DMS53 treated with DMSO at 0.1 percent for 48 hours (cell line): ENCODE results near the gene HIPK4.
A peak's percentile ranks its signal among the peaks of the same experiment; 100 is the strongest.

ENCODE experiments used
- DNase-seq: peaks from one replicate; lab custom pipeline; 2025; ENCODE audit not compliant: unreplicated experiment; lab: John Stamatoyannopoulos, UW

The HIPK4 gene

DNA sequence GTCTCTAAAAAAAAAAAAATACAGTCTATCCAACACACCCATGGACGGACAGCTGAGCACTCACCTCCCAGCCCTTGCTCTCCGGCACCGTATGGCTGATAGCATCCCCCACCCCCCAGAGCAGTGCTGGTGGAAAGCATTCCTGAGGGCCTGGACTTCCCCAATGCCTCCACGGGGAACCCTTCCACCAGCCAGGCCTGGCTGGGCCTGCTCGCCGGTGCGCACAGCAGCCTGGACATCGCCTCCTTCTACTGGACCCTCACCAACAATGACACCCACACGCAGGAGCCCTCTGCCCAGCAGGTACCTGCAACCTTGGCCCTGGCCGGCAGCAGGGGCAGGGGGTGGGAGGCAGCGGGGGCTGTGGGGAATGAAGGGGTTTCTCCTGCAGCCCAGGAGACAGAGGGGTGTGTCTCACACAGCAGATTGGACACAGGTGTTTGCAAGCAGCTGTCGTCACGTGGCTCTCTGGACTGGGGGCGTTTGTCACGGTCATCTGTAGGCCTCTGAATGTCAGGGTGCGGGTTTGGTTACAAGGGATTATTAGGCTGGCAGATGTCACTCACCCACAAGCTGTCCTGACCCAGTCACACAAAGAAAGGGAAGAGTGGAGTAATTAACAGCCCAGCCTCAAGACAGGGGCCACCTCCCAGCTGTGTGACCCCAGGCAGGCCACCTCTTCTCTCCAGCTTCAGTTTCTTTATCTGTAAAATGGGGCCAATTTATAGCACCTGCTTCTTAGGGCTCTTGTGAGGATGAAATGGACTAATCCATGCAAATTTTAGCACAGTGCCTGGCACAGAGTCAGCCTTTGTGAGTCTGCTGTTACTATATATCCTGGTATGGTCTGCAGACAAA is 22.2 kb downstream of the HIPK4 start:
- no peak for DNase-seq

DNA sequence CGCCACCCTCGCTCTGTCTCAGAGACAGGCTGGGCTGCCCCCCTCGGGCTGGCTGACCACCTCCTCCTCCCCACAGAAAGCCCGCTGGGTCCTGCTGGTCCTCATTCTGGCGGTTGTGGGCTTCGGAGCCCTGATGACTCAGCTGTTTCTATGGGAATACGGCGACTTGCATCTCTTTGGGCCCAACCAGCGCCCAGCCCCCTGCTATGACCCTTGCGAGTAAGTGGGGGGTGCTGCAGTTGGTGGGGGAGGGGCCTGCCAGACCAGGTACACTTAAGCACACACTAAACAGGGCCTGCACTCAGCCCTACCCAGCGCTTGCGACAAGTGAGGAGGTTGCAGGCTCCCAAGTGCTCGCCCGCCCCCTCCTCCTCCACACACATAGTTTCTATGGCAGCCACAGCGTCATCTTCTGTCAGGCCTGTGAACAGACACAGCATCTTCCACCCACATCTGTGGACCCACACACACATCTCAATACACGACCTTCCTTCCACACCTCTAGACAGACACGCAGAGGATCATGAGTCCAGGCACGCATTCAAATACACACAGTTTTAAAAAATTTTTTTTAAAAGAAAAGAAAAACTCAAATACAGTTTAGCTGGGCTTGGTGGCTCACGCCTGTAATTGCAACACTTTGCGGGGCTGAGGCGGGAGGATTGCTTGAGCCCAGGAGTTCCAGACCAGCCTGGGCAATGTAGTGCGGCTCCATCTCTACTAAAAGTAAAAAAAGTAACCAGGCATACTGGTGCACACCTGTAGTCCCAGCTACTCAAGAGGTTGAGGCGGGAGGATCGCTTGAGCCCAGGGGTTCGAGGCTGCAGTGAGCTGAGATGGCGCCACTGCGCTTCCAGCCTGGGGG is 23.1 kb downstream of the HIPK4 start:
- no peak for DNase-seq

DNA sequence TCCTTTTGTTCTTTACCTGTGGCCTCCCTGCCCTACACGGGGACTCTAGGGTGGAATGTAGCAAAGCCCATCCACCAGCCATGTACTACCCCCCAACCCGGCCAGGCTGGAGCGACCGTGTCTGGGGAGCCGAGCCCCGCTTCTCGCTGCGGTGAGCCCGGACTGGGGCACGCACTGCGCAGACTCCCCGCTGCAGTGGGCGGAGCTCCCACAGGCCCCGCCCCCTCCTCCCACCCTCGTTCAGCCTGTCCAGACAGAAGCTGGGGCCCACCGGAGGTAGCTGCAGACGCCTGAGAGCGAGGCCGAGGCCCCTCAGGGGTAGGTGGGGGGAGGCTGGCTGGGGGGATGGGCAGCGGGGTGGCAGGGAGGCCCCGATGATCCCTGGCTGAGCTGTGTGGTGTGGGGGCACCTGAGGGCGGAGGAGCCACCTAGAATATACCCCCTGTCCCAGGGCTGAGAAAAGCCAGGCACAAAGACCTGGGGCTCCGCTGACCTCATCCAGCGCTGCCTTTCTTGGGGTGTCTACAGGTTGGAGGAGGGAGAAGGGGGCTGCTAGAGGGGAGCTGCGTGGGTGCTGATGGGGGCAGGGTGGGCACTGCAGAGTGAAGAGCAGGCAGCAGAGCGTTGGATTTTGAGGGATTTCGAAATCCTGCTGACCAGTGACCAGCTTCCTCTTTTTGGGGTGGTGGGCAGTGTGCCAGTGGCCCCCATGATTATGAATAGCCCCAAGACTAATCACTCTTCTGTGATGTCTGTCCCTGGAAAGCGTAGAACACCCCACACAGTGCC is 24.2 kb downstream of the HIPK4 start:
- DNase-seq = no peak

DNA sequence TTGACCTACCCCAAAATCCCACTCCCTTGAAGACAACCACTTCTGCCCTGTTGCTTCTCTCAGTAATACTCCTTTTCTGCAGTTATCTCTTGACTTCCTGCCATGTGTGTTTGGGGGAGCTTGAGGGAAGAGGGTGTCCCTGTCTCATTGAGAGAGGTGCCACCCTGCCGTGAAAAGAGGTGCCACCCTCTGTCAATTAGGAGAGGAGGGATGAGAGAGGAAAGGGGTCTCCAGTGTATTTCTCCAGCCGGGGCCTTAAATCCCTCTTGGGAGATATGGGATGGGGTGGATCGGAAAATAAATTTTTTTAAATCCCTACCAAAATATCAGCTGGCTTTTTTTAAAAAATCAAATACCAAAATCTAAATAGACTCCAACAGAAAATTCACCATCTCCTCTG is 25.0 kb downstream of the HIPK4 start:
- DNase-seq = no peak

DNA sequence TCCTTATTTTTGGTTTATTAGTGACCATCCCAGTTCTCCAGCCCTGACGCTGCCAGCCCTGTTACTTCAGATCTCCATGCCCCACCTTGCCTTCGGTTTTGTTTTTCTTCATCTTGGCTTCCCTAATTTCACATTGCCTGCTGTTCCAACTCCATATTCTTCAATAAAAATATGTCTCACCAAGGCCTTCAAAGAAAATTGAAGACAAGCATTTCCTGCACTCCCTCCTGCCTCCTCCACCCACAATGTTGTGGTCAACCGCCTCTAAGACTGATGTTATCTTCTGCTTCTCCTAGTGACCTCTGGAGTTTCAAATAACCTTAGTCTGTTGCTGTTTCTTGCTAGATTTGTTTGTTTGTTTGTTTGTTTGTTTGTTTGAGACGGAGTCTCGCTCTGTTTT is 26.9 kb downstream of the HIPK4 start:
- no peak for DNase-seq

DNA sequence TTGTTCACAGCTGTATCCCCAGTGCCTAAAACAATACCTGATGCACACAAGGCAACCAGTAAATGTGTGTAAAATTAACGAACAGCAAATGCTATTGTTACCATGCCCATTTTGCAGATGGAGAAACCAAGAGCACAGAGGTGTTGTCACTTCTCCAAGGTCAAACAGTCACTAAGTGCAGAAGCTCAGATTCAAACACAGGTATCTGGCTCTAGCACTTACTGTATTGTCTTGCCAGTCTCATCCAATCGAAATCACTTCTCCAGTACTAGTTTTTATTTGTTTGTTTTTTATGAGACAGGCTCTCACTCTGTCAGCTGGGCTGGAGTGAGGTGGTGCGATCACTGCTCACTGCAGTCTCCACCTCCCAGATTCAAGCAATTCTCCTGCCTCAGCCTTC is 27.8 kb downstream of the HIPK4 start:
- DNase-seq = no peak

DNA sequence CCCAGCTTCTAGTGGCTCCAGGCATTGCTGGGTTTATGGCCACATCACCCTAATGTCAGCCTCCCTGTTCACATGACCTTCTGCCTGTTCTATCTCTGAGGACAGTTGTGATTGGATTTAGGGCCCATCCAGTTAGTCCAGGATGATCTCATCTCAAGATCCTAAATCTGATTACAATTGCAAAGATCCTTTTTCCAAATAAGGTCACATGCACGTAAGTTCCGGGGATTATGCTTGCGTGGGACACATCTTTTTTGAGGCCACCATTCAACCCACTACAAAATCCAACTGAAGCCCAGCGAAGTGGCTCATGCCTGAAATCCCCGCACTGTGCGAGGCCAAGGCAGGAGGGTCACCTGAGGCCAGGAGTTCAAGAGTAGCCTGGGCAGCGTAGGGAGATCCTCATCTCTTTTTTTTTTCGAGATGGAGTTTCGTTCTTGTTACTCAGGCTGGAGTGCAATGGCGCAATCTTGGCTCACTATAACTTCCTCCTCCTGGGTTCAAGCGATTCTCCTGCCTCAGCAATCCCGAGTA is 29.2 kb downstream of the HIPK4 start:
- DNase-seq = no peak

DNA sequence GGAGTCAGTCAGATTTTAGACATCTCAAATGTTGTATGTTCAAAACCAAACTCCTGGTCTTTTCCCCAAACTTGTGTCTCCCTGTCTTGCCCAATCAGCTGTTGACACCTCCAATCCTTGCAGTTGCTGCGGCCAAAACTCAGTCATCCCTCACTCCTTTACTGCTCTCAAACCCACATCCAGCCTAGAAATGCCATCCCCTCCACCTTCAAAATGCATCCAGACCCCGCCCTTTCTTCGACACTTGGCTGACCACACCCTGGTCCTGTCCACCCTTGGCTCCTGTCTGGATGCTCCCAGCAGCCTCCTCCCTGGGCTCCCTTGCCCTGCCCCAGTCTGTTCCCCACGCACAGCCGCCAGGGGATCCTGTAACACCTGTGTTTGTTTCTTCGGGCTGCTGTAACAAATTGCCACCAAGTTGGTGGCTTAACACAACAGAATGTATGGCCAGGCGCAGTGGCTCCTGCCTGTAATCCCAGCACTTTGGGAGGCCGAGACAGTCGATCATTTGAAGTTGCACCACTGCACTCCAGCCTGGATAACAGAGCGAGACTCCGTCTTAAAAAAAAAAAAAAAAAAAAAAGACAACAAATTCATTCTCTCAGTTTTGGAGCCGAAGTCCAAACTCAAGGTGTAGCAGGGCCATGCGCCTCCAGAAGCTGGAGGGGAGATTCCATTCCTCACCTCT is 29.8 kb downstream of the HIPK4 start:
- no peak for DNase-seq

DNA sequence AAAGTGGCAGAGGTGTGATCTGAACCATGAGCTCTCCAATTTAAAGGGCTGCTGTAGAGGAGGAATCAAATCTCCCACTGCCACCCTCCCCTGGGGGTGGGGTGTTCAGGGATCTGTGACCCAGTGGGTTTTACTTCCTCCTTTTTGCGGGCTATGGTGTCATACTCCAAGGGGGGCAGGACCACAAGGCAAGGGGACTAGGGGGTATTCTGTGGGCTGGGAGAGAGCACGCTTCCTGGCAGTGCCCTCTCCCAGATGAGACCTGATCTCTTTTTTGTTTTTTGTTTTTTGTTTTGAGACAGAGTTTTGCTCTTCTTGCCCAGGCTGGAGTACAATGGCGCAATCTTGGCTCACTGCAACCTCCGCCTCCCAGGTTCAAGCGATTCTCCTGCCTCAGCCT is 31.2 kb downstream of the HIPK4 start:
- DNase-seq = no peak

DNA sequence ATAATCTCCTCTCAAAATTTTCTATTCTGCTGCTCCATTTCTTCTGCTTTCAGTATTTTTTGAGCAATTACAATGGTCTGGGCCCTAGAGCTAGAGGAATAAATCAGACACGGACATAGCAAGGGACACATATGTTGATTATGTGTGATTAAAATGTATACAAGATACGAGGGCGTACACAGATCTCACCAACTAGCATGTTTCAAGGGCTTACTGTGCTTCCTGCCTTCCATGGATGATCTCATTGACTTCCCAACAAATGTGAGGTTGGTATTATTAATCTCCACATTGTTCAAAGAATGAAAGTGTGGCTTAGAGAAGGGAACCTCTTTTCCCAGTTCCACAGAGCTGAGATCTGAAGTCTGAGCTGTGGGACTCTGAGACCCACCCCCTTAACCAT is 32.3 kb downstream of the HIPK4 start:
- no peak for DNase-seq

DNA sequence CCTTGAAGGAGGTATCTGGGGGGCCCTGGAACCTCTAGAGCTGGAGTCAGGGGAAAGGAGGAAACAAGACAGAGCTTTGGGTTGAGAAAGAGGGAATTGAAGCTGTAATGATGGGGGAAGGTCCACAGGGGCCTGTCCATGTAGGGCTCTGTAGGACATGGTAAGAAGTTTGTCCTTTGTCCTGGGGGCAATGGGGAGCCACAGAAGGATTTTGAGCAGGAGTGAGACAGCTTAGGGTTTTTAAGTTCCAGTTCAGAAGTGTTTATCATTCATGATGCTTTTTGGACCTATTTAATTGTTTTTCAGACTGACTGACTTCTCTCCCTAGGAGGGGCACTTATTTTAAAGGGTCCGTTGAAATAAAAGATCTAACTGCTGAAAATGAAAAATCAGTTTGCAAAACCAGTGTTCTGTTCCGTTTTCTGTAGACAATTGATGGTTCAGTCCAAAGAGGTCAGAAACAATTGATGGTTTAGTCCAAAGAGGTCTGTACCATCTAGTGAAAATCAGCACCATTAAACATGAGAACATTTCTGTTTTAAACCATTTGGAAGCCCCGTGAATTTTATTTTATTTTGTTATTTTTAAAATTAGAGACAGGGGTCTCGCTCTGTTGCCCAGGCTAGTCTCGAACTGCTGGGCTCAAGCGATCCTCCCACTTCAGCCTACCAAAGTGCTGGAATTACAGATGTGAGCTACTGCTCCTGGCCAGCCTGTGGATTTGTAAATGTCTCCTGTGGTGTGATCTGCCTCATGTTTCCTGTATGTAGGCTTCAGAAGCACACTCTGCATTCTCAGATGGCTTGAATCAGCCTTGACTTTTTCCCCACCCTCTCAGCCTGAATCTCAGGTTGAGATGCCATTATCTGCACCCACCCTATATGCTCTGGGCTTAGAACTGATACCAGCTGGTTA is 33.0 kb downstream of the HIPK4 start:
- DNase-seq = no peak

DNA sequence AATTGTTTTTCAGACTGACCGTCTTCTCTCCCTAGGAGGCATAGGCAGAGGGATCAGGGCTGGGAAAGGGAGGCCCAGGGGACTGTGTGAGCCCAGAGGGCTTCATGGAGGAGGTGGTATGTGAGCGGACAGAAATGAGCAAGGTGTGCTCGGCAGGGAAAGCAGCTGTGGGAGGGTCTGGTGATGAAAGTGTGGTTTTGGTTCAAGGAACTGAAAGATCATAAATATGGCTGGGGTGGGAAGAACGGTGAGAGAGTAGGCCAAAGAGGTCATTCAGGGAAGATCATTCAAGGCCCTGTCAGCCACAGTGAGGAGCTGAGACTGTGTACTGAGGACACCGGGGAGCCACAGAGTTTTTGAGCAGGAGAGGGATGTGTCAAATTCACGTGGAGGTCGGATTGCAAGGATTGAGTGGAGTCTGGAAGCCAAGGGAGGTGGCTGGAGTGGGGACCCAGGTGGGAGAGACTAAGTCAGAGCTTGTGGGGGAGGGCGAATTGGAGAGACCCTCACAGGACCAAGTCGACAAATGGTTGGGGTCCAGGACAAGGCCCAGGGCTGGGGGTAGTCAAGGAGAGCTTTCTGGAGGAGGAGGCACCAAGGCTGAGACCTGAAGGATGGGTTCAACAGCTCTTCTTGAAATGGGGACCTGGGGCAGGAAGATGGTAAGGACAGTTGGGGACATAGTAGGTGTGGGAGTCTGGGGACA is 33.9 kb downstream of the HIPK4 start:
- DNase-seq = no peak

DNA sequence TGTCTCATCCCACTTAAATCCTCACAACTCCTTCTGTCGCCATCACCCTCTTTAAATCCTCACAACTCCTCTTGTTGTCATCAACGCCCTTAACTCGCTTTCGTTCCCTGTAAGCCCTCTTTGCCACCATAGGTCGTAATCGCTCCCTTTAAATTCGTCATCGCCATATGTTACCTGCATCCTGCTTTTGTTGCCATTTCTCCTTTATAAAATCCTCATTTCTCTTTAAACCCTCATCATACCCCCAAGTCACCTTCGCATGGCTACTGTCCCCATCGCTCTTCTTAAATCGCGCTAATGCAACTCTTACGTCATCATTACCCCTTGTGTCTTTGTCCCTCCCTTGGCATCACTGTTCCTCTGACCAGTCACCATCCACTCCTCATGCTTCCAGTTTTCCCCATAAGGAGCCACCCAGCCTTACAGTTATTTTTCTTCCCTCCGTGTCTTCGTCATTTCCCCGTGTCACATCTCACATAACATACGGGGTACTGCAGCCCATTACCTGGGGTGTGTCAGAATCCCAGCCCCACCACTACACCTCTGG is 40.9 kb downstream of the HIPK4 start:
- DNase-seq = peak; percentile 52

DNA sequence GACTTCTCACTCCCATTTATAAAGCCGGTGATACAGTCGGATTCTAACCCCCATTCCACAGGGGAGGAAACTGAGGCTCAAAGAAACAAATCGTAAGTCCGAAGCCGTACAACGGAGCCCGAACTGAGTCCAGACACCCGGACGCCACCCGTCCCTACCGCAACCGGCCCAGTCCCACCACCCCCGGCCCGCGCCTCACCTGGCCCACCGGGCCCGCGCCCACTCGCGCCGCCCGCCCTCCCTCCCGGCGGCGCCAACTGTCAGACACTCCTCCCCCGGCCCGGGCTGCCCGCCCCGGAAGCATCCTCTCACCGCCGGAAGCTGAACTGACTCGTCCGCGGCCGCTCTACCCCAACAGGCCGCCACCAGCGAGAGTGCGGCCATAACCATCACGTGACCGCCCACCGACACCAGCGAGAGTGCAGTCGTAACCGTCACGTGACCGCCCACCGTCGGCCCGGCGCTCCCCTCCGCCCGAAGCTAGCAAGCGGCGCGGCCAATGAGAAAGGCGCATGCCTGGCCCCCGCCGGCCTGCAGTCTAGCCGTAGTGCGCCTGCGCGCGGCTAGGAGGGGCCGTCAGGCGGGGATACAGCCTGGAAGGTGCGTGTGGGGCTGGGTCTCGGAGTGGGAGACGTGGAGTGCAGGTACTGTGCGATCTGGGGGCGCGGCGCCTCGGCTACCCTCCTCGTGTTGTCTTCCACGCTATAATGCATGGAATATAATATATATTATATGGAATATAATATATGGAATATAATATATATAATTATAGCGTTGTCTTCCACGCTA is 41.7 kb downstream of the HIPK4 start, which contains the start of the genes C19orf47 and PLD3:
C19orf47 (minus strand) TSS at position 273 of the 789 bp plus-strand sequence. CDS start 6,540 bp downstream, outside the sequence.
PLD3 (plus strand) TSS at position 571 of the 789 bp plus-strand sequence. CDS start 17,789 bp downstream, outside the sequence.
- DNase-seq = peak; percentile 99

DNA sequence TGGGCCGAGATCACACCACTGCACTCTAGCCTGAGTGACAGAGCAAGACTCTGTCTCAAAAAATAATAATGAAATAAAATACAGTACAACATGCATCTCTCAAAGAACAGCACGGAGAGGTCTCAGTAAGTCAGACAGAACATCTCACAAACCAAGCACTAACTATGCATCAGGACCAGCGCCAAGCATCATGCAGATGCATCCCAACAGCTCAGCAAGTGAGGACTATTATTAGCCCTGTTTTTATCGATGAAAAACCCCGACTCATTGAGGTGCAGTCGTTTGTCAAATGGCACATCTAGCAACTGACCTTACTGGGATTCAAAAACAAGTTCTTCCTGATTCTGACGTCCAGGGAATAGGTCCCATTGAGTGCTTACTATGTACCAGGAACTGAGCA is 45.6 kb downstream of the HIPK4 start:
- DNase-seq = no peak

DNA sequence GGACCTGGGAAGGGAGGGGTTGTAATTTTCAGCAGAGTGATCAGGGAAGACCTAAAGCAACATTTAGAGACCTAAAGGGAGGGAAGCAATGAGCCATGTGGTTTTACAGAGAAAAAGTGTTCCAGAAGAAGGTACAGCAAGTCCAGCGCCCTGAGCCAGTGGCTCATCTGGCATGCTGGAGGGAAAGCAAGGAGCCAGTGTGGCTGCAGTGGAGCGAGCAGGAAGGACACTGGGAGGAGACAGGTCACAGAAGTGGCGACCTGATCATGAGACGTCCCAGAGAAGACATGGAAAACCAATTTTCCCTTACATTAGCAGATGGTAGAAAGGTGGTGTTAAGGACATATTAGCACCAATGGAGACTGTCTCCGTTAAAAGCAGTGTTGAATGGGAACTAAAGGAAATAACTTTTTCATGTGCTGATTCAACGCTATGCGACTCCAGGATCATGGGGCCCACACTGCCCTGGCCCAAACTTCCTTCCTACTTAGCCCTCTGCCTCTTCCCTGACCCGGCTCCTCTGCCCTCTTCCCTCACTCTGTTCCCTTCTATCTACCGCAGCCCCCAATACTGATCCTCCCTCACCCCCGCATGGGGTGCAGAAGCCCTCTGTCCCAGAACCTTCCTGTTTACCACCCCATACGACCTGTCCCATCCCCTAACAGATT is 47.2 kb downstream of the HIPK4 start:
- DNase-seq = no peak
